Right lobe of liver (tissue), 6 donors: Measurements from ENCODE around the gene ARRDC1. TPM values are rescaled to one million over a fixed set of nuclear protein-coding genes. Genes with fewer than 3 reads are reported as not detected.

Source experiments
- ATAC-seq, 4 donors: fragments of 200-7000 bp; cut with Tn5 transposase; one replicate each; pipeline ENCODE4 v1.9.1; 2020; ENCODE audit warnings: mild to moderate bottlenecking in 4 of 4, moderate library complexity in 4 of 4
- DNase-seq, 3 donors: peaks; one replicate each; pipeline ENCODE4 v3.0.0-alpha.2; 2020
- H3K27ac ChIP-seq, 3 donors: fragments of 200-600 bp; one replicate each; pipeline ENCODE4 v1.8.0; 2022
- H3K27me3 ChIP-seq, 2 donors: fragments of 200-600 bp; one replicate each; pipeline ENCODE4 v1.8.0; 2022
- H3K36me3 ChIP-seq, 4 donors: fragments of 200-600 bp; sonication (generic) in 1 of 4; one replicate each; pipeline versions ENCODE4 v1.5.1 to v1.8.0; 2017 to 2022; ENCODE audit warnings: control low read depth in 1 of 4
- H3K4me1 ChIP-seq, 4 donors: fragments of 200-600 bp; sonication (generic) in 1 of 4; one replicate each; pipeline versions ENCODE4 v1.5.1 to v1.8.0; 2017 to 2022; ENCODE audit warnings: control low read depth in 1 of 4
- H3K4me3 ChIP-seq, 3 donors: fragments of 200-600 bp; one replicate each; pipeline ENCODE4 v1.8.0; 2022
- H3K9me3 ChIP-seq, 4 donors: fragments of 200-600 bp; sonication (generic) in 1 of 4; one replicate each; pipeline versions ENCODE4 v1.5.1 to v1.8.0; 2017 to 2022; ENCODE audit warnings: control low read depth in 1 of 4
- CTCF ChIP-seq, 4 donors: fragments of 200-600 bp in 3 of 4; fragments of 450-650 bp in 1 of 4; IDR thresholded peaks; one replicate each; pipeline versions ENCODE4 v1.5.1 to v1.8.0; 2016 to 2022; ENCODE audit warnings: antibody characterized with exemption in 4 of 4, mild to moderate bottlenecking in 2 of 4
- POLR2A ChIP-seq: fragments of 450-650 bp; IDR thresholded peaks from one replicate; pipeline ENCODE4 v1.6.1; 2017; ENCODE audit warnings: antibody characterized with exemption, mild to moderate bottlenecking
- WGBS: methylation state at CpG from one replicate; pipeline ENCODE4 v1.1.6; 2018; ENCODE audit warnings: low coverage, low lambda C conversion rate; ENCODE audit not compliant: insufficient coverage; ENCODE audit errors: missing lambda C conversion rate; 5-methylcytosine and 5-hydroxymethylcytosine counted together
- intact Hi-C, 2 donors: fragments of 100-400 bp; cut with DNase I; formaldehyde crosslinking; loops; one replicate each; pipeline versions ENCODE4 v1.11.2 to v1.14.1; 2022
- small RNA-seq, 2 experiments: library from RNA; depleted of rRNA; stranded (forward); fragments of <200 nt; gene quantifications; one replicate each; pipeline ENCODE3, GENCODE V24; 2016
- total RNA-seq, 6 experiments: library from RNA; depleted of rRNA in 2 of 6; stranded (reverse); fragments of >200 nt in 2 of 6; fragmentation: NEBNext Ultra II Directional in 3 of 6; extraction: Animal tissue kit (Norgen Biotek cat#: 25700) in 3 of 6; gene quantifications; one replicate each; pipeline versions ENCODE4 v1.1.0 to v1.2.4, GENCODE V29; 2016 to 2023
- donor health status: DM: no; HTN: yes; CAD: no.
- donor health status: DM: no; HTN: no; CAD: no.
- donor health status: DM: no; HTN: no; CAD: no.
- donor health status: DM: no; HTN: yes; CAD: no.
- donor health status: DM: no; HTN: yes; CAD: no.

Gene ARRDC1
- total RNA-seq, 6 experiments from 2014 or later: 19.1 to 45.0 (median 25.2) TPM

DNA sequence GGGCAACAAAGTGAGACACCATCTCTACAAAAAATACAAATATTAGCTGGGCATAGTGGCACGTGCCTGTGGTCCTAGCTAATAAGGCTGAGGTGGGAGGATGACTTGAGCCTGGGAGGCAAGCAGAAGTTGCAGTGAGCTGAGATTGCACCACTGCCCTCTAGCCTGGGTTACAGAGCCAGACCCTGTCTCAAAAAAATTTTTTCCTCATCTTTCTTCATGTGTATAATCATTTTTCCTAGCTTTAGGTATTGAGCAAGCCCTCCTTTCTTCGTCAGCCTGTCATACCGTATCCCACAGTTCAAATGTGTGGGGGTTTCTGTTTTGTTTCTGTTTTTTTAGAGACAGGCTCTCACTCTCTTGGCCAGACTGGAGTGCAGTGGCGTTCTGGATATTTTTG is 54.7 kb downstream of the ARRDC1 start:
- no peak for DNase-seq

GRCh38 chr9:137663584-137663983 is 58.1 kb downstream of the ARRDC1 start:
- H3K4me3 ChIP-seq: no peak overlapping the region
- no peak for TF ChIP-seq POLR2A
- TF ChIP-seq CTCF (IDR thresholded peaks at IDR 0.05): no peak
- H3K36me3 ChIP-seq: no peaks in the 10 kb centered on the region
- DNase-seq (no peak), ATAC-seq (no peak)
- peaks cover 0 to 31% (median 12%) of the 10 kb centered on the region in 4 donors for H3K4me1 ChIP-seq
- WGBS: 89% methylated on average over 4 of the region's 4 CpGs
- no peaks in the 10 kb centered on the region for H3K27me3 ChIP-seq
- H3K27ac ChIP-seq: no peak overlapping the region
- no peaks in the 10 kb centered on the region for H3K9me3 ChIP-seq
- intact Hi-C loops: no loop called here

More for the DNA sequence above, 54.7 kb downstream of the ARRDC1 start:
- intact Hi-C loops: no loop called here
- Histone ChIP-seq H3K27ac (no peak overlapping the region), H3K36me3 (peaks cover 0 to 1% (median 0%) of the 10 kb centered on the region in 4 donors), H3K4me3 (no peak overlapping the region), H3K9me3 (no peaks in the 10 kb centered on the region), H3K4me1 (peaks cover 0 to 13% (median 5%) of the 10 kb centered on the region in 4 donors), H3K27me3 (no peaks in the 10 kb centered on the region)
- 55% methylated on average over 3 of the region's 4 CpGs for WGBS
- TF ChIP-seq CTCF (IDR thresholded peaks at IDR 0.05) (no peak), POLR2A (no peak)
- no peak for ATAC-seq

- Histone ChIP-seq H3K27ac (peak overlapping the region in 2 of 3 donors; percentile 39 to 44), H3K4me3 (peak overlapping the region in 2 of 3 donors; percentile 3 to 41), H3K27me3 (no peaks in the 10 kb centered on the region), H3K9me3 (no peaks in the 10 kb centered on the region), H3K36me3 (no peaks in the 10 kb centered on the region), H3K4me1 (peaks cover 0 to 31% (median 13%) of the 10 kb centered on the region in 4 donors)
- ATAC-seq (peak; percentile 65 to 84 (median 76)), DNase-seq (peak in 1 of 3 donors; percentile 73)
- no peak for TF ChIP-seq POLR2A
- no peak for TF ChIP-seq CTCF (IDR thresholded peaks at IDR 0.05)
- intact Hi-C loops: no loop called here
- 35% methylated on average over 7 of the region's 7 CpGs for WGBS
Measured at GRCh38 chr9:137664676-137665075, 59.2 kb downstream of the ARRDC1 start.

Small RNA genes within 50 kb of the gene (small RNA-seq; reads per million reads assigned to genes)
- 0 reads per million in 2 experiments for gene RF00017

Other genes starting within 250 kb of the ARRDC1 start
- gene EXD3, start 182.5 kb upstream of the ARRDC1 start, total RNA-seq: 10 to 100 TPM in 3 of 6 experiments, 1 to 10 TPM in 3; 3.3 to 14.4 (median 10.6) TPM
- gene NOXA1, start 182.3 kb upstream of the ARRDC1 start, total RNA-seq: 1 to 10 TPM; 4.7 to 8.0 (median 5.7) TPM
- 10 to 100 TPM in 2 of 6 experiments, 1 to 10 TPM in 4; 3.3 to 11.5 (median 7.5) TPM for gene ENTPD8, start 164.3 kb upstream of the ARRDC1 start, total RNA-seq
- gene NSMF, start 146.4 kb upstream of the ARRDC1 start, total RNA-seq: 10 to 100 TPM; 15.6 to 55.4 (median 20.1) TPM
- gene PNPLA7, start 55.3 kb upstream of the ARRDC1 start, total RNA-seq: 10 to 100 TPM in 2 of 6 experiments, 1 to 10 TPM in 4; 3.9 to 15.6 (median 7.4) TPM
- gene MRPL41, start 53.8 kb upstream of the ARRDC1 start, total RNA-seq: 10 to 100 TPM; 43.4 to 97.8 (median 74.0) TPM
- 10 to 100 TPM in 5 of 6 experiments, 1 to 10 TPM in 1; 9.2 to 17.8 (median 11.8) TPM for gene DPH7, start 26.8 kb upstream of the ARRDC1 start, total RNA-seq
- 10 to 100 TPM in 2 of 6 experiments, 1 to 10 TPM in 4; 8.4 to 11.7 (median 9.0) TPM for gene ZMYND19, start 15.2 kb upstream of the ARRDC1 start, total RNA-seq
- 10 to 100 TPM; 26.8 to 51.9 (median 36.7) TPM for gene EHMT1, start 13.3 kb downstream of the ARRDC1 start, total RNA-seq